ENCODE measurements around the gene ANGPTL4.

The ANGPTL4 gene

DNA sequence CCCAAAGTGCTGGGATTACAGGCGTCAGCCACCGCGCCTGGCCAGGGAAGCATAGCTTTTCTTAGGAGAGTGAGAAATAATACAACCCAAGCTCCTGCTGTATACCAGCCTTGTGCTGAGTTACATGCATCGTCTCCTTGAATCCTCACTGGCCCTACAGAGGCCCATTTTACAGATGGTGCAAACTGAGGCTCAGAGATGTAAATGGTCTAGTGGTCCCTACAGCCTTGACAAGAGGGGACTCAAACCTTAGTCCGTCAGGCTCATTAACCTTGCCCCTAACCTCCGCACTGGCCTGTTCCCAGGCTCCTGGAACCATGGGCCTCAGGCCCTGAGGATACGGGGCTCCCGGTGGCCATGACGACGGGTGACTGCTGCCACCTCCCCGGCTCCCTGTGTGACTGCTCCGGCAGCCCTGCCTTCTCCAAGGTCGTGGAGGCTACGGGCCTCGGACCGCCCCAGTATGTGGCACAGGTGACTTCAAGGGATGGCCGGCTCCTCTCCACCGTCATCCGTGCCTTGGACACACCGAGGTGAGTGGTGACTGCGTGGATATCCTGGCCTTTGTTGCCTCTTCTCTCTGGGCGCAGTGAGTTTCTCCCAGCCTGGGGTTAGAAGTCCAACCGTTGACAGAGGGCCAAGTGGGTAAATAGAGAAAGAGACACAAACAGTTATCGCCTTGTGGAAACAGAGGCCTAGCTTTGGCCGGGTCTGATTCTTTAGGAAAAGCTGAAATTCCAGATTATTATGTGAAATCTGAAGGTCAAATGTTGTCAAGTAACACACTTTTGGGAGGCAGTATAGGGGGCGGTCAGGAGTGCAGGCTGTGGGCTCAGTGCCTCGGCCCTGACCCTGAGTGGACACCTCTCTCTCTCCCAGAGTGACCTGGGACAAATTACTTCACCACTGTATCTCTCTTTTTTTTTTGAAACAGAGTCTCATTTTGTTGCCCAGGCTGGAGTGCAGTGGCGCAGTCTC, 57.8 kb downstream of the ANGPTL4 start:
- DNase-seq = no peak

DNA sequence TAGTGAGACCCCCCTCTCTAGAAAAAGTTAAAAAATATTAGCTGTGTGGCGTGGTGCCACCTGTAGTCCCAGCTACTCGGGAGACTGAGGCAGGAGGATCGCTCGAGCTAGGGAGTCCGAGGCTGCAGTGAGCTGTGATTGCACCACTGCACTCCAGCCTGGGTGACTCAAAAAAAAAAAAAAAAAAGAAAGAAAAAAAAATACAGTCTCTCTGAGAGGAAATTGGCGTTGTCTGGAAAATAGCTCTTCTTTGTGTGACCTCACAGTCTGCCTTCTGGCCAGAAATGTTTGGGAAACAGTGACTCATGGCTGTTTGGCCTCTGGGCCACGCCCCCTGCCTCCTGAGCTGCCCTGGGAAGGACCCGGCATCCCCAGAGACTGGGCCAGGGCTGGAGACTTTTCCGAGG, 59.9 kb downstream of the ANGPTL4 start:
- peak in 1 of 2 donors; percentile 73 for DNase-seq
